Measurements from ENCODE around the gene ATP5IF1.

DNA sequence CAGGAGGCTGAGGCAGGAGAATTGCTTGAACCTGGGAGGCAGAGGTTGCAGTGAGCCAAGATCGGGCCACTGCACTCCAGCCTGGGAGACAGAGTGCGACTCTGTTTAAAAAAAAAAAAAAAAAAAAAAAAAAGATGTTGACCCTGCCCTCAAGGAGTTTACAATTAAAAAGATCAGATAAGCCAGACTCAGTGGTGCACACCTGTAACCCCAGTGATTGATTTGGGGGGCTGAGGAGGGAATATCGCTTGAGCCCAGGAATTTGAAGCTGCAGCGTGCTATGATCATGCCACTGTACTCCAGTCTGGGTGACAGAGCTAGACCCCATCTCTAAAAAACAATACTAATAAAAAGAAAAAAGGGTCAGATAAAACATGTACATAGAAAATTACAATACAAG, 21.8 kb downstream of the ATP5IF1 start:
- TF ChIP-seq POLR2A (IDR thresholded peaks at IDR 0.05; ENCODE audit: low read length) (no peak), GATA1 (IDR thresholded peaks at IDR 0.05; ENCODE audit: low read depth, low read length) (no peak)
